HG02571 (cell line): ENCODE measurements around the gene ETV1.
A peak's percentile ranks its signal among the peaks of the same experiment; 100 is the strongest.

Experiments
- ATAC-seq: cut with Tn5 transposase; IDR thresholded peaks from one replicate; pipeline ENCODE4 v1.9.1; 2021; ENCODE audit warnings: mild to moderate bottlenecking, moderate library complexity; ENCODE audit not compliant: unreplicated experiment

The ETV1 gene

GRCh38 chr7:13989126-13989948, at the start of gene ETV1:
TSS of gene ETV1 (minus strand) at chr7:13989666. CDS start at chr7:13989052, 614 bp downstream.
- ATAC-seq = no peak

- no peak for ATAC-seq
Measured at GRCh38 chr7:14024406-14024805, 34.9 kb upstream of the ETV1 start.

GRCh38 chr7:14023838-14024237, 34.4 kb upstream of the ETV1 start:
- no peak for ATAC-seq

GRCh38 chr7:14023342-14023741, 33.9 kb upstream of the ETV1 start:
- ATAC-seq = no peak

- no peak for ATAC-seq
Measured at GRCh38 chr7:14021069-14021468, 31.6 kb upstream of the ETV1 start.

GRCh38 chr7:14020339-14020900, 31.0 kb upstream of the ETV1 start:
- no peak for ATAC-seq

- ATAC-seq = no peak
Measured at GRCh38 chr7:14018751-14019150, 29.3 kb upstream of the ETV1 start.

GRCh38 chr7:14016950-14017349, 27.5 kb upstream of the ETV1 start:
- ATAC-seq = no peak

- ATAC-seq = no peak
Measured at GRCh38 chr7:14013898-14014297, 24.4 kb upstream of the ETV1 start.

- ATAC-seq = no peak
Measured at GRCh38 chr7:14009453-14010418, 20.3 kb upstream of the ETV1 start.

- ATAC-seq = no peak
Measured at GRCh38 chr7:14001139-14001538, 11.7 kb upstream of the ETV1 start.

GRCh38 chr7:14000247-14000646, 10.8 kb upstream of the ETV1 start:
- no peak for ATAC-seq

GRCh38 chr7:13998866-13999265, 9.4 kb upstream of the ETV1 start:
- no peak for ATAC-seq

- no peak for ATAC-seq
Measured at GRCh38 chr7:13992596-13992964, 3.1 kb upstream of the ETV1 start.

- ATAC-seq = no peak
Measured at GRCh38 chr7:13991791-13992595, 2.5 kb upstream of the ETV1 start.

GRCh38 chr7:13990984-13991790, 1.7 kb upstream of the ETV1 start:
- ATAC-seq = peak; percentile 72

- ATAC-seq = peak; percentile 47
Measured at GRCh38 chr7:13990319-13990983, 985 bp upstream of the ETV1 start.

GRCh38 chr7:13989949-13990305, 461 bp upstream of the ETV1 start:
- no peak for ATAC-seq

- ATAC-seq = no peak
Measured at GRCh38 chr7:13988731-13989125, 738 bp downstream of the ETV1 start.
